SKM-1 (cell line): ENCODE measurements around the gene PTH1R.
"Not testable (repeated sequence)": the region's sequence is repeated elsewhere in the genome, so short reads cannot be mapped to it uniquely, and the experiment has no call there.

Source experiments
- DNase-seq: peaks from one replicate; lab custom pipeline; 2025; ENCODE audit not compliant: unreplicated experiment; lab: John Stamatoyannopoulos, UW

PTH1R gene

GRCh38 chr3:46909535-46910161 is 32.1 kb downstream of the PTH1R start:
- DNase-seq: peak; percentile 80

GRCh38 chr3:46910166-46910760 is 32.7 kb downstream of the PTH1R start:
- no peak for DNase-seq

GRCh38 chr3:46910914-46911313 is 33.4 kb downstream of the PTH1R start:
- not testable (repeated sequence) for DNase-seq

- no peak for DNase-seq
These were observed 35.5 kb downstream of the PTH1R start for GRCh38 chr3:46912986-46913385.

- no peak for DNase-seq
These were observed 36.1 kb downstream of the PTH1R start for GRCh38 chr3:46913644-46914043.

- DNase-seq: no peak
These were observed 37.3 kb downstream of the PTH1R start for GRCh38 chr3:46914849-46915248.

- no peak for DNase-seq
These were observed 37.8 kb downstream of the PTH1R start for GRCh38 chr3:46915297-46915822.

- DNase-seq: no peak
These were observed 38.8 kb downstream of the PTH1R start for GRCh38 chr3:46916278-46916677.

GRCh38 chr3:46916799-46917198 is 39.3 kb downstream of the PTH1R start:
- DNase-seq: no peak

- DNase-seq: no peak
These were observed 39.7 kb downstream of the PTH1R start for GRCh38 chr3:46917257-46917656.

GRCh38 chr3:46918202-46918601 is 40.7 kb downstream of the PTH1R start:
- no peak for DNase-seq

GRCh38 chr3:46918634-46919033 is 41.1 kb downstream of the PTH1R start:
- DNase-seq: no peak

GRCh38 chr3:46921041-46921440 is 43.5 kb downstream of the PTH1R start:
- DNase-seq: no peak

GRCh38 chr3:46921871-46922271 is 44.4 kb downstream of the PTH1R start:
- no peak for DNase-seq

GRCh38 chr3:46922426-46922825 is 44.9 kb downstream of the PTH1R start:
- DNase-seq: no peak

GRCh38 chr3:46922871-46923558 is 45.5 kb downstream of the PTH1R start:
- DNase-seq: no peak

GRCh38 chr3:46923559-46924350 is 46.2 kb downstream of the PTH1R start:
- DNase-seq: peak; percentile 18

- DNase-seq: no peak
These were observed 47.5 kb downstream of the PTH1R start for GRCh38 chr3:46924921-46925584.

GRCh38 chr3:46925585-46925934 is 48.0 kb downstream of the PTH1R start:
- DNase-seq: no peak

GRCh38 chr3:46926039-46926438 is 48.5 kb downstream of the PTH1R start:
- DNase-seq: no peak

- DNase-seq: no peak
These were observed 48.9 kb downstream of the PTH1R start for GRCh38 chr3:46926447-46926846.
